ENCODE measurements around the gene SEMA5A.

SEMA5A gene

GRCh38 chr5:9468060-9468388, 77.9 kb downstream of the SEMA5A start:
- DNase-seq: peak; percentile 35

- DNase-seq: no peak
Measured at GRCh38 chr5:9467199-9468059, 78.4 kb downstream of the SEMA5A start.

- no peak for DNase-seq
Measured at GRCh38 chr5:9466697-9467096, 79.2 kb downstream of the SEMA5A start.

- DNase-seq: no peak
Measured at GRCh38 chr5:9464478-9464877, 81.4 kb downstream of the SEMA5A start.

GRCh38 chr5:9462109-9462508, 83.8 kb downstream of the SEMA5A start:
- no peak for DNase-seq

- no peak for DNase-seq
Measured at GRCh38 chr5:9460885-9461645, 84.8 kb downstream of the SEMA5A start.

- DNase-seq: peak; percentile 32
Measured at GRCh38 chr5:9456435-9457042, 89.3 kb downstream of the SEMA5A start.

GRCh38 chr5:9455826-9456434, 89.9 kb downstream of the SEMA5A start:
- no peak for DNase-seq

- DNase-seq: no peak
Measured at GRCh38 chr5:9454491-9454890, 91.4 kb downstream of the SEMA5A start.

GRCh38 chr5:9454012-9454481, 91.8 kb downstream of the SEMA5A start:
- no peak for DNase-seq

GRCh38 chr5:9453480-9454011, 92.3 kb downstream of the SEMA5A start:
- no peak for DNase-seq

- DNase-seq: no peak
Measured at GRCh38 chr5:9452181-9452580, 93.7 kb downstream of the SEMA5A start.

- DNase-seq: no peak
Measured at GRCh38 chr5:9451037-9451436, 94.8 kb downstream of the SEMA5A start.

- no peak for DNase-seq
Measured at GRCh38 chr5:9447691-9448090, 98.2 kb downstream of the SEMA5A start.

GRCh38 chr5:9445826-9446388, 100.0 kb downstream of the SEMA5A start:
- DNase-seq: no peak

GRCh38 chr5:9444346-9444745, 101.5 kb downstream of the SEMA5A start:
- DNase-seq: no peak

- DNase-seq: no peak
Measured at GRCh38 chr5:9441610-9442009, 104.3 kb downstream of the SEMA5A start.

- no peak for DNase-seq
Measured at GRCh38 chr5:9440517-9440916, 105.4 kb downstream of the SEMA5A start.

GRCh38 chr5:9439531-9440292, 106.2 kb downstream of the SEMA5A start:
- DNase-seq: no peak

GRCh38 chr5:9438596-9439354, 107.1 kb downstream of the SEMA5A start:
- no peak for DNase-seq

- DNase-seq: no peak
Measured at GRCh38 chr5:9437741-9438240, 108.1 kb downstream of the SEMA5A start.
